GM12892 (cell line): ENCODE data around the gene PRELID3B.

ENCODE experiments used
- POLR2A ChIP-seq: IDR thresholded peaks from 2 replicates; pipeline ENCODE4 v1.6.1; 2011; ENCODE audit warnings: low read depth, low read length, control low read depth
- POLR2AphosphoS5 ChIP-seq: IDR thresholded peaks from 2 replicates; pipeline ENCODE4 v1.6.1; 2011; ENCODE audit warnings: low read depth, low read length, control low read depth

GRCh38 chr20:59044295-59044694, 1.7 kb upstream of the PRELID3B start:
- no peak for TF ChIP-seq POLR2A
- no peak for TF ChIP-seq POLR2AphosphoS5
